Right lobe of liver (tissue), 6 donors: ENCODE results near the gene CTSO. TPM values are rescaled to one million over a fixed set of nuclear protein-coding genes. Genes with fewer than 3 reads are reported as not detected.

Experiments
- ATAC-seq, 4 donors: fragments of 200-7000 bp; cut with Tn5 transposase; one replicate each; pipeline ENCODE4 v1.9.1; 2020; ENCODE audit warnings: mild to moderate bottlenecking in 4 of 4, moderate library complexity in 4 of 4
- DNase-seq, 3 donors: peaks; one replicate each; pipeline ENCODE4 v3.0.0-alpha.2; 2020
- H3K27ac ChIP-seq, 3 donors: fragments of 200-600 bp; one replicate each; pipeline ENCODE4 v1.8.0; 2022
- H3K27me3 ChIP-seq, 2 donors: fragments of 200-600 bp; one replicate each; pipeline ENCODE4 v1.8.0; 2022
- H3K36me3 ChIP-seq, 4 donors: fragments of 200-600 bp; sonication (generic) in 1 of 4; one replicate each; pipeline versions ENCODE4 v1.5.1 to v1.8.0; 2017 to 2022; ENCODE audit warnings: control low read depth in 1 of 4
- H3K4me1 ChIP-seq, 4 donors: fragments of 200-600 bp; sonication (generic) in 1 of 4; one replicate each; pipeline versions ENCODE4 v1.5.1 to v1.8.0; 2017 to 2022; ENCODE audit warnings: control low read depth in 1 of 4
- H3K4me3 ChIP-seq, 3 donors: fragments of 200-600 bp; one replicate each; pipeline ENCODE4 v1.8.0; 2022
- H3K9me3 ChIP-seq, 4 donors: fragments of 200-600 bp; sonication (generic) in 1 of 4; one replicate each; pipeline versions ENCODE4 v1.5.1 to v1.8.0; 2017 to 2022; ENCODE audit warnings: control low read depth in 1 of 4
- POLR2A ChIP-seq: fragments of 450-650 bp; IDR thresholded peaks from one replicate; pipeline ENCODE4 v1.6.1; 2017; ENCODE audit warnings: antibody characterized with exemption, mild to moderate bottlenecking
- WGBS: methylation state at CpG from one replicate; pipeline ENCODE4 v1.1.6; 2018; ENCODE audit warnings: low coverage, low lambda C conversion rate; ENCODE audit not compliant: insufficient coverage; ENCODE audit errors: missing lambda C conversion rate; 5-methylcytosine and 5-hydroxymethylcytosine counted together
- intact Hi-C, 2 donors: fragments of 100-400 bp; cut with DNase I; formaldehyde crosslinking; loops; one replicate each; pipeline versions ENCODE4 v1.11.2 to v1.14.1; 2022
- total RNA-seq, 6 experiments: library from RNA; depleted of rRNA in 2 of 6; stranded (reverse); fragments of >200 nt in 2 of 6; fragmentation: NEBNext Ultra II Directional in 3 of 6; extraction: Animal tissue kit (Norgen Biotek cat#: 25700) in 3 of 6; gene quantifications; one replicate each; pipeline versions ENCODE4 v1.1.0 to v1.2.4, GENCODE V29; 2016 to 2023
- TF ChIP-seq, protein P1 (sequence below), 4 donors: fragments of 200-600 bp in 3 of 4; fragments of 450-650 bp in 1 of 4; IDR thresholded peaks; one replicate each; pipeline versions ENCODE4 v1.5.1 to v1.8.0; 2016 to 2022; ENCODE audit warnings: antibody characterized with exemption in 4 of 4, mild to moderate bottlenecking in 2 of 4
- donor health status: DM: no; HTN: yes; CAD: no.
- donor health status: DM: no; HTN: no; CAD: no.
- donor health status: DM: no; HTN: no; CAD: no.
- donor health status: DM: no; HTN: yes; CAD: no.
- donor health status: DM: no; HTN: yes; CAD: no.

The CTSO gene
- total RNA-seq, 6 experiments from 2014 or later = 23.8 to 44.7 (median 26.1) TPM

DNA sequence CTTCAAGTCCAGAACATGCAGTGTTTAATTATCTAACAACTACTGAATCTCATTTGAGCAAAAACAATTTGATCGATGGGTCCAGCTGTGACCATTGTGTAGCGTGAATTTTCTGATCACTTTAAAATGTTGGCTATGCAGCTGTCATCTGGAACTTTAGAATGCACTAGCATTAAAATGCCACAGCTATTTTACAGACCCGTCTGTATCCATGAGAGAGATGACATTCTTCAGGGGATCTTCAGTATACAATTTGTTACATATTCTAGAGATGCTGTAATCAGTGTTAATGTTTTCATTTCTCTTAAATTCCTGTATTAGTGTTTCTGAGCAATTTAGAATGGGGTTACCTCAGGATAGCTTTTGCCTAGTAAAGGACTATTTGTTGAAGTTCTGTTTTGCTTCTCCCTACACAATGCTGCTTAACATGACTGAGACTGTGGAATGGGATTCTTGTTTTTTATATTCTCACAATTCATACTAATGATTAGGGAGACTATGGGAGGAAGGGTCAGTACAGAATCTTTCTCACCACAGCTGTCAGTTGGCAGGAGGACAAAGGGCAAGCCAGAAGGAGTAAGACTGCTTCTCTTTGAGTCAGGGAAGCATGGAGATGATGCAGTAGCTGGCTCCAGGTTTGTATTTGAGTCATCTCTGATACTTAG, 13.2 kb upstream of the CTSO start:
- Histone ChIP-seq H3K4me3 (no peak overlapping the region), H3K9me3 (no peaks in the 10 kb centered on the region), H3K36me3 (no peaks in the 10 kb centered on the region), H3K27ac (no peak overlapping the region), H3K4me1 (no peaks in the 10 kb centered on the region), H3K27me3 (no peaks in the 10 kb centered on the region)
- TF ChIP-seq, protein P1, sequence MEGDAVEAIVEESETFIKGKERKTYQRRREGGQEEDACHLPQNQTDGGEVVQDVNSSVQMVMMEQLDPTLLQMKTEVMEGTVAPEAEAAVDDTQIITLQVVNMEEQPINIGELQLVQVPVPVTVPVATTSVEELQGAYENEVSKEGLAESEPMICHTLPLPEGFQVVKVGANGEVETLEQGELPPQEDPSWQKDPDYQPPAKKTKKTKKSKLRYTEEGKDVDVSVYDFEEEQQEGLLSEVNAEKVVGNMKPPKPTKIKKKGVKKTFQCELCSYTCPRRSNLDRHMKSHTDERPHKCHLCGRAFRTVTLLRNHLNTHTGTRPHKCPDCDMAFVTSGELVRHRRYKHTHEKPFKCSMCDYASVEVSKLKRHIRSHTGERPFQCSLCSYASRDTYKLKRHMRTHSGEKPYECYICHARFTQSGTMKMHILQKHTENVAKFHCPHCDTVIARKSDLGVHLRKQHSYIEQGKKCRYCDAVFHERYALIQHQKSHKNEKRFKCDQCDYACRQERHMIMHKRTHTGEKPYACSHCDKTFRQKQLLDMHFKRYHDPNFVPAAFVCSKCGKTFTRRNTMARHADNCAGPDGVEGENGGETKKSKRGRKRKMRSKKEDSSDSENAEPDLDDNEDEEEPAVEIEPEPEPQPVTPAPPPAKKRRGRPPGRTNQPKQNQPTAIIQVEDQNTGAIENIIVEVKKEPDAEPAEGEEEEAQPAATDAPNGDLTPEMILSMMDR (IDR thresholded peaks at IDR 0.05) = no peak
- no peak for TF ChIP-seq POLR2A
- ATAC-seq (no peak), DNase-seq (no peak)
- 82% methylated on average over 3 of the region's 3 CpGs for WGBS
- intact Hi-C loops = no loop called here

DNA sequence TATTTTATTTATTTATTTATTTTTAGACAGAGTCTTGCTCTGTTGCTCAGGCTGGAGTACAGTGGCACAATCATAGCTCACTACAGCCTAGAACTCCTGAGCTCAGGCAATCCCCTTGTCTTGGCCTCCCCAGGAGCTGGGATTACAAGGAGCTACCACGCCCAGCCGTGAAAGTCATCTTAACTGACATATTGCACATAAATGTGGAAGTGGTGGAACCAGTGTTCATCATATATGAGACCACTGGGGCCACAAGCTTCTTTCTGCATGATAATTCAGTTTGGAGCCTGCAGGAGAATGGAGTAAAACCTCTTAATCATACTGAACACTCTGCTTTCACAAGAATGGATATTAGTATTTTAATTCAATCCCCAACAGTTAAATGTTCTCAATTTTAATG, 12.5 kb upstream of the CTSO start:
- H3K27ac ChIP-seq = no peak overlapping the region
- TF ChIP-seq, protein P1 (IDR thresholded peaks at IDR 0.05) = no peak
- TF ChIP-seq POLR2A = no peak
- intact Hi-C loops = no loop called here
- ATAC-seq = no peak
- no peaks in the 10 kb centered on the region for H3K4me1 ChIP-seq
- WGBS = 87% methylated on average over 2 of the region's 2 CpGs
- H3K27me3 ChIP-seq = no peaks in the 10 kb centered on the region
- no peaks in the 10 kb centered on the region for H3K36me3 ChIP-seq
- no peaks in the 10 kb centered on the region for H3K9me3 ChIP-seq
- H3K4me3 ChIP-seq = no peak overlapping the region
- no peak for DNase-seq

DNA sequence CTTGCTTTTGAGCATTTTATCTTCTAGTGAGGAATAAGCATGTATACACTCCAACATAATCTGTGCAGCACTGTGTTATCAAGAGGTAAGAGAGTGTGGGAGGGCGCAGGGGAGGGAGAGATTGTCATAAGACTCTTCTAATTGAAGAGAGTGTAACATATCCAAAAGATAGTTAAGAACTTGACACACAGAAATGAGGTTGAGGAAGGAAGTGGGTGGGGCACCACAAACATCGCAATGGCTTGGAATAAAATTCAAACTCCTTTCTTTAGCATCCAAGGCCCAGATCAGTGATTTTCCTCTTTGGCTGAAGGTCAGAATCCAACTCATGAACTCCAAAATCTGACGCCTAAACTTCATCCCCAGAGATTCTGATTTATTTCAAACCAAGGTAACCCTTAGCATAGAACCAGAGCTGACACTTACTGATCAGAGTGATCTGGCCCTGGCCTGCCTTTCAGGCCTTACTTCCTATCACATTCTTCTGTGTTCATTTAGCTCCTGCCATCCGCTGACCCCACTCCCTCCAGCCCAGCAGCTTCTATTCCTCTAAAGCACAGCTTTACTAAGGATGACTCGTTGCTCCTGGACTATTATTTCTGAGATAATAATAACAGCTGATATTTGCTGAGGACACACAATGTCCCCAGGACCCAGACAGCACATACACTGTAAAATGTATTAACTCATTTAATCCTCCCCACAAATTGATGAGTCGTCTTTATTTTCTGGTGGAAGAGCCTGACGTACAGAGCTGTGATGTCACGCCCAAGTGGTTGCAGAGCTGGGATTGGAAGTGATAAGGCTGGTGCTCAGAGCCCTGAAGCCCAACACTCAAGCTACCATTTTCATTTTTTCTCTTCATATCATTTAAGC, 10.6 kb upstream of the CTSO start:
- TF ChIP-seq POLR2A = no peak
- TF ChIP-seq, protein P1 (IDR thresholded peaks at IDR 0.05) = no peak
- no peaks in the 10 kb centered on the region for H3K27me3 ChIP-seq
- no peak overlapping the region for H3K27ac ChIP-seq
- DNase-seq = no peak
- intact Hi-C loops = no loop called here
- H3K36me3 ChIP-seq = no peaks in the 10 kb centered on the region
- H3K4me1 ChIP-seq = no peaks in the 10 kb centered on the region
- H3K4me3 ChIP-seq = no peak overlapping the region
- H3K9me3 ChIP-seq = no peaks in the 10 kb centered on the region
- no peak for ATAC-seq
- 60% methylated on average over 8 of the region's 8 CpGs for WGBS

DNA sequence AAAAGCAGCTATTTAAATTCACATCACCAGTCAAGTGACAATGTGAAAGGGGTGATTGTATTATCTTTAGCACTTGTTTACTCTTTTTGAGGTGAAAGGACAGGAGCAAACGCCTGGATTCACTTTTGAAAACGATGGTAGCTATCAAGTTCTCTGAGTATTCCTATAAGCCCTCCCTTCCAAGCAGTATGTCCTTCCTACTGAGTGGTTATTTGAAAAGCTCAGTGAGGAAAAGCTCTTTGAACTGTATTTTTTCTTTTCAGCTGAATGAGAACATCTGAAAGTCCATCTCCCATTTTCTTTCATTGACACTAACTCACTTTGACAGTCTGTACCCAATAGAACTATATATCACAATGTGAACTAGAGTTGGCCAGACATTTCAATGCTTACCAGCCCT, 9.1 kb upstream of the CTSO start:
- Histone ChIP-seq H3K4me1 (no peaks in the 10 kb centered on the region), H3K27me3 (no peaks in the 10 kb centered on the region), H3K9me3 (no peaks in the 10 kb centered on the region), H3K36me3 (no peaks in the 10 kb centered on the region), H3K27ac (no peak overlapping the region), H3K4me3 (no peak overlapping the region)
- no peak for ATAC-seq
- TF ChIP-seq, protein P1 (IDR thresholded peaks at IDR 0.05) = no peak
- TF ChIP-seq POLR2A = no peak
- no peak for DNase-seq
- 42% methylated on average over 2 of the region's 2 CpGs for WGBS
- intact Hi-C loops = no loop called here
